Parathyroid adenoma (tissue), 2 donors: ENCODE measurements around the gene KCNK4.

Experiments used
- H2AFZ ChIP-seq: fragments of 300-600 bp; sonication (generic); one replicate; pipeline ENCODE4 v1.7.0; 2017; ENCODE audit warnings: antibody characterized with exemption, mild to moderate bottlenecking
- H3K27ac ChIP-seq: fragments of 300-600 bp; sonication (generic); one replicate; pipeline ENCODE4 v1.7.0; 2017
- H3K27me3 ChIP-seq: fragments of 300-600 bp; sonication (generic); one replicate; pipeline ENCODE4 v1.7.0; 2017; ENCODE audit warnings: low read length; ENCODE audit not compliant: control insufficient read depth, insufficient read depth
- H3K36me3 ChIP-seq: fragments of 300-600 bp; sonication (generic); one replicate; pipeline ENCODE4 v1.7.0; 2017; ENCODE audit warnings: low read length; ENCODE audit not compliant: control insufficient read depth, insufficient read depth
- H3K4me1 ChIP-seq: fragments of 300-600 bp; sonication (generic); one replicate; pipeline ENCODE4 v1.7.0; 2017; ENCODE audit warnings: control low read depth
- H3K4me2 ChIP-seq: fragments of 300-600 bp; sonication (generic); one replicate; pipeline ENCODE4 v1.7.0; 2017; ENCODE audit warnings: low read length
- H3K4me3 ChIP-seq: fragments of 300-600 bp; sonication (generic); one replicate; pipeline ENCODE4 v1.7.0; 2017; ENCODE audit warnings: low read depth, low read length
- H3K79me2 ChIP-seq: fragments of 300-600 bp; sonication (generic); one replicate; pipeline ENCODE4 v1.7.0; 2017; ENCODE audit warnings: control low read depth
- H3K9ac ChIP-seq: fragments of 300-600 bp; sonication (generic); one replicate; pipeline ENCODE4 v1.7.0; 2017; ENCODE audit warnings: mild to moderate bottlenecking
- H3K9me3 ChIP-seq: fragments of 300-600 bp; sonication (generic); one replicate; pipeline ENCODE4 v1.7.0; 2017; ENCODE audit warnings: low read length; ENCODE audit not compliant: control insufficient read depth
- CTCF ChIP-seq: fragments of 300-600 bp; sonication (generic); IDR thresholded peaks from one replicate; pipeline ENCODE4 v1.7.0; 2017; ENCODE audit warnings: antibody characterized with exemption, mild to moderate bottlenecking
- donor health status: primary hyperparathyroidism.

KCNK4 gene

GRCh38 chr11:64298966-64299846, 8.1 kb downstream of the KCNK4 start:
- H2AFZ ChIP-seq: peak overlapping the region; percentile 74
- H3K4me2 ChIP-seq: peak overlapping the region; percentile 65
- no peak for TF ChIP-seq CTCF
- no peaks in the 10 kb centered on the region for H3K27me3 ChIP-seq
- no peaks in the 10 kb centered on the region for H3K79me2 ChIP-seq
- no peaks in the 10 kb centered on the region for H3K9me3 ChIP-seq
- peaks cover 3% of the 10 kb centered on the region for H3K4me1 ChIP-seq
- H3K4me3 ChIP-seq: peak overlapping the region; percentile 27
- no peak overlapping the region for H3K27ac ChIP-seq
- H3K36me3 ChIP-seq: no peaks in the 10 kb centered on the region
- H3K9ac ChIP-seq: no peak overlapping the region

- TF ChIP-seq CTCF: no peak
- peak within 1 kb of the TSS; percentile 74 for H2AFZ ChIP-seq
- H3K9me3 ChIP-seq: no peaks in the 10 kb centered on the region
- H3K27me3 ChIP-seq: no peaks in the 10 kb centered on the region
- H3K79me2 ChIP-seq: no peaks in the 10 kb centered on the region
- H3K4me1 ChIP-seq: peaks cover 3% of the 10 kb centered on the region
- H3K27ac ChIP-seq: no peak within 1 kb of the TSS
- H3K36me3 ChIP-seq: no peaks in the 10 kb centered on the region
- peak within 1 kb of the TSS; percentile 52 for H3K4me3 ChIP-seq
- H3K9ac ChIP-seq: no peak within 1 kb of the TSS
- peak within 1 kb of the TSS; percentile 65 for H3K4me2 ChIP-seq
These were observed 8.9 kb downstream of the KCNK4 start, which contains the start of gene CATSPERZ for GRCh38 chr11:64299847-64300648. TSS of gene CATSPERZ (plus strand) at chr11:64300358. CDS start at chr11:64300411, 53 bp downstream.

- Histone ChIP-seq H3K27me3 (no peaks in the 10 kb centered on the region), H3K9me3 (no peaks in the 10 kb centered on the region), H3K36me3 (no peaks in the 10 kb centered on the region), H3K4me1 (peaks cover 8% of the 10 kb centered on the region), H3K4me2 (peak overlapping the region; percentile 88), H3K4me3 (no peak overlapping the region), H2AFZ (no peak overlapping the region), H3K9ac (no peak overlapping the region), H3K79me2 (no peaks in the 10 kb centered on the region), H3K27ac (peak overlapping the region; percentile 97)
- TF ChIP-seq CTCF: no peak
These were observed 12.3 kb downstream of the KCNK4 start for GRCh38 chr11:64303109-64304031.

- Histone ChIP-seq H3K79me2 (no peaks in the 10 kb centered on the region), H3K27me3 (no peaks in the 10 kb centered on the region), H3K9me3 (no peaks in the 10 kb centered on the region), H2AFZ (peak overlapping the region; percentile 76), H3K4me2 (peak overlapping the region; percentile 88), H3K4me3 (peak overlapping the region; percentile 78), H3K36me3 (no peaks in the 10 kb centered on the region), H3K9ac (no peak overlapping the region), H3K27ac (peak overlapping the region; percentile 97), H3K4me1 (peaks cover 8% of the 10 kb centered on the region)
- TF ChIP-seq CTCF: no peak
These were observed 12.9 kb downstream of the KCNK4 start for GRCh38 chr11:64304032-64304315.
